NOMO-1 (cell line): Measurements from ENCODE around the gene RNF7.
"Not testable (repeated sequence)": the region's sequence is repeated elsewhere in the genome, so short reads cannot be mapped to it uniquely, and the experiment has no call there.

Experiments used
- DNase-seq, 2 experiments: peaks; one replicate each; lab custom pipeline; 2025; ENCODE audit not compliant: unreplicated experiment in 2 of 2; lab: John Stamatoyannopoulos, UW

RNF7 gene

DNA sequence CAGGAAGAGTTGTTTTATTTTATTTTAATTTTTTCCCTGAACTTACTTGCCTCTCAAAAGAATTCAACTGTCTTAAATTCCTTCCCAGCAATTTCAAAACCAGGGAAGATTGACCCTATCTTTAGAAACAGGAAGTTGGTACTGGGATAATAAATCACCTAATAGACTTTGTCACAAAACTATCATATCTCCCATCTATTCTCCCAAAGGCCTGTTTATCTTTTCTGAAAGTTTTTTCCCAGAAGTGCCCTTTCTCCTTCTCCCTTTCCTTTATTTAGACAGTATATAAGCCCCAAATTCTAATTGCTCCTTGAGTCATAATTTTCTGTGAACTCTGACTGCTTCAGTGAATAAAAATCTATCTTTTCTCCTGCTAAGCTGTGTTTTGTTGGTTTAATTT lies 2.9 kb upstream of the RNF7 start:
- peak in 1 of 2 experiments; percentile 20 for DNase-seq

DNA sequence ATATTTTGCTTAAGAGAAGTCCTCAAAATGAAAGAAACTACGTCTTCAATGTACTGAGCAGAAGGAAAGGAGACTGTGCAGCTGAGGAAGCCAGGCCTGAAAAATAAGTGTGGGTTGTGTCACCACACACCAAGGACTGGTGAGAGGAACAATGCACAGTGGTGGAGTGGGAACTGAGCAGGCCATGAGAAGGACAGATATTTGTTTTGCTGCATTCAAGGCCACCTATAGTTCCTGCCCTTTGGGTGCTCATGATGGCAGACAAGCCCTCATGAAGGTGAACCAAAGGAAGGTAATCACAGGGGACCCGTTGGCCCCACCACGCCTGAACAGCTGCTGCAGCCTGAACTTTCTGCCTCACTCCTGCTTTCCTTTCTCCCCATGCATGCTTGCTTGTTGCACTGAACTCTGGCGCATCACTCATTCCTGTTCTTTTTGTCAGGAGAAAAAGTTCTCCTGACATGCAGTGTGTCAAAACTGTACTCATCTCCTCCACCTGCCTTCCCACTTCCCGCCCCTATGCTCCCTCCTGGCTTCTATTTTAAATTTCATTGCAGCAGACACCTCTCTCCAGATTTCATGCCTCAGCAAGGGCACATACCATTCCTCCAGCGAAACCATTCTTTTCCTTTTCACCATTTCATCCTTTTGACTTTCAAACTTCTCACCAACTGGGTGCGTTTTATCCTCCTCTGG lies 2.2 kb upstream of the RNF7 start:
- no peak for DNase-seq

DNA sequence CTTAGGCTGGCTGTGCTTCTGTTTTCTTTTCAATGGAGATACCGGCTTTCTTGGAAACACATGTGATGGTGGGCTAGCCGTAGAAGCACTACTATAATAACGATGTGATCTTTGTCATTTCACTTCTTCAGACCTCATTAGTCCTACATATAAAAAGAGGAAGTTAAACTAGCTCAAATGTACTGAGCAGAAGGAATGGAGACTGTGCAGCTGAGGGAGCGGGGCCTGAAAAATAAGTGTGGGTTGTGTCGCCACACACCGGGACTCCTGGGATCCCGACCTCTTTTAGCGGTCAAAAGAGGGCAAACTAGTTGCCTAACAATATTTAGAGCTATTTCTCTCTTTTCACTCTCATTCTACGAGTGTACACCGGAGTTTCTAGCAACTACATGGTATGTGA lies 1.0 kb upstream of the RNF7 start:
- DNase-seq, result peak; percentile 86 to 96

DNA sequence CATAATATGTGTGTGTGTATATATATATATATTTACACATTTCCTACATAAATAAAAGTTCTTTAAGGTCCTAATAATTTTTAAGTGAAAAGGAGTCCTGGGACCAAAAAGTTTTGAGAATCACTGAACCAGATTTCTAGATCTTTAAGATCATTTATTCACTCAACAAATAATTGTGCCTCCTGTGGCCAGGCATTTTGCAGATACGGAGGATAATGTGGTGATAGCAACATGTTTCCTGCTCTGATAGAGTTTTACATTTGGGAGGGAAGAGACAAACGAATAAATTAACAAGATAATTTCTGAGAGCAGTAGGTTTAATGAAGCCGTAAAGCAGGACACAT lies 448 bp upstream of the RNF7 start:
- no peak for DNase-seq

DNA sequence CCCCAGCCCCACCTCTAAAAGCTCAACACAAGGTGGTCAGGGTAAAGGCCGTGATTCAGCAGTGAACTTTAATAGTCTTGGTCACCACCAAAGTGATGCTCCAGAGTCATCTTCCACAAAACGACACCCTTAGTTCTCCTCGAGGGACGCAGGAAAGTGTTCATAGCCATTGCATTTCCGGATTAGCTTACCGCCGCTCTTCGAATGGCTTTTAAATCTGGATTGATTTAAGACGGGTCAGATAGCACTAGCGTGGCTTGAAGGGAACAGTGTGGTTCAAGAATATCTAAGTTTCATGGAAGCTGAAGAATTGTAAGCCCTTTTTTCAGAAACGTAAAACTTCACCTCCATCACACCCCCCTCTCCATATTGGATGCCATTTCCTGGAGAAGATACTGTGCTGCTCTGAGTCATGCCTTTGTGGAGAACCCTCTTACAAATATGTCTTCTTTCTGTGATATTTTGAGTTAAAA lies 829 bp downstream of the RNF7 start:
- DNase-seq, result peak; percentile 68 to 81

DNA sequence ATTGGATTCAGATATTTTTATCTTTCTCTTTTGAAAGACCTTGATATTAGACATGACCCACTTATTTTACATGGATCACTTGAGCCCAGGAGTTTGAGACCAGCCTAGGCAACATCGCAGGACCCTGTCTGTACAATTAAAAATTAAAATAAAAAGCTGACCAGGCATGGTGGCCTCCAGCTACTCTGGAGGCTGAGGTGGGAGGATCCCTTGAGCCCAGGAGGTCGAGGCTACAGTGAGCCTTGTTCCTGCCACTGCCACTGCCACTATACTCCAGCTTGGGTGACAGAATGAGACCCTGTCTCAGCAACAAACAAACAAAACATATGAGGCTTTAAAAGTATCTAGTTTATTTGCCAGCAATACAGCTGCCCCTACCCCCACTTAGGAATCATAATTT lies 1.6 kb downstream of the RNF7 start:
- no peak for DNase-seq

DNA sequence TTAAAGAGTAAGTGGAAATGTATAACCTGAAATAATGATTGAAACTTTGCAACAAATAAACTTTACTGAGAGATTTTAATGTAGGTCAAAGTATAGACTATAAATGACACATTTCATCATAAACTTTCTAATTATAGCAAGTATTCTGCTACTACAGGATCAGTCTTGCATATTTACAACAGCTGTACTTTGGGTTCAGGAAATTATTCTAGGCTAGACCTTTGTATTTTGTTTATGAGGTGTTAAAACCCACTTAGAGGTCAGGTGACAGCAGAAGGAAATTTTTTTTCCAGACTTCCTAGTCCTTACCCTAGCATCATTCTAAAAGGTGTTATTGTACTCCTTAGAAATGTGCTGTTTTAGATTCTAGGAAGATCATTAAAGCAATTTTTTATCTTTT lies 2.3 kb downstream of the RNF7 start:
- DNase-seq, result no peak

DNA sequence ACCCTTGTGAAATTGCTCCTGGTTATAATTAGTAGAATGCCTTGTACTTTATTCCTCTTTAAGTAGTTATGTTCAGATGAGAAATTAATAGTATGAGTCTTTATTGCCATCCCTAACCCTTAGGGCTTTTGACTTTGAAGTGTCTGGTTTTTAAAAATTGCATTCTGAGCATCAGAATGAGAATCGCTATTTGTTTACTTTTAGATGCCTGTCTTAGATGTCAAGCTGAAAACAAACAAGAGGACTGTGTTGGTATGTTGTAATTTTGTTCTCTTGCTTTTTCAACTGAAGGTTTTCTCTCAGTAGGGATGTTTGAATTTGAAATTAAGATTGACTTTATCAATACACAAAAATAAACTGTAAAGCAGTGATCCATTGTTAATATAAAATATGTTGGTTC lies 5.2 kb downstream of the RNF7 start:
- no peak for DNase-seq

DNA sequence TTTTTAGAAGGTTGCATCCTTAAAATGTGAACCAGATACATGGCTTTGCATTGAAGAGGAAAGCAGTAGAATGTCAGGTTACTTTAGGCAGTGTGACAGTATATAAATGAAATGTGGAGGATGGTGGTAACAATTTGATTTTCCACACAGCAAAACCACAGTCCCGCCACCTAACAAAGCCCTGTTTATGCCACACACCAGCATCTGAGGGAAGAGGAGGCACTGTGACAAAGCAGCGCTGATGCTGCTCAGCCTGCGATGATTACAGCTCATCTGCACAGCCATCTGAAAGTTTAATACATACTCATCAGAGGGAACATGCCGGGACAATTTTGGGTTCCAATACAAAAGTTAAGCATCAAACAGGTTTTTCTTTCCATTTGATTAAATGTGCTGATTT lies 8.9 kb downstream of the RNF7 start:
- no peak for DNase-seq

DNA sequence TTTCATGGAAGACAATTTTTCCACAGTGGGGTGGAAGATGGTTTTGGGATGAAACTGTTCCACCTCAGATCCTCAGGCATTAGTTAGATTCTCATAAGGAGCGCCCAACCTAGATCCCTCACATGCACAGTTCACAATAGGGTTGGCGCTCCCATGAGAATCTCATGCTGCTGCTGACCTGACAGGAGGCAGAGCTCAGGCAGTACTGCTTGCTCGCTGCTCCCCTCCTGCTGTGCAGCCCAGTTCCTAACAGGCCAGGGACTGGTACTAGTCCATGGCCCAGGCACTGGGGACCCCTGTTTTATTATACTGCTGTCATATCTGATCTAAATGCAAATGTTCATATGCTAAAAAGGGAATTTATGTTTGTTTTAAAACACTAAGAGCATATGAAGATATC lies 15.3 kb downstream of the RNF7 start:
- no peak for DNase-seq

DNA sequence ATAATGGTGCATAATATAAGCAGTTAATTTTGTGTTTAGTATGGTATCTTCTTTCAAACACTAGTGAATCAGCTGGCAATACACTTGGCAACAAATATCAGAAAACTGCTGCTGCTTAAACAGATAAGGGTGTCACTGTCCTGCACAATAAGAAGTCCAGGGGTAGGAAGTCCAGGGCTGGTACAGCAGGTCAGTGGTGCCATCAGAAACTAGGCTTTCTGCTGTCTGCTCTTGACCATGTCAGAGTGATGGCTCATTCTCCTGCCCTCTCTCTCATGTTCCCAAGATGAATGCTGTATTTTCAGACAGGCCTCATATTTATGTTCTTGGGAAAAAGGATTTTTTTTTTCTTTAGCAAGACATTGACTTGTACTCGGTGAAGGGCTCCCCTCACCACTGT lies 15.9 kb downstream of the RNF7 start:
- no peak for DNase-seq

DNA sequence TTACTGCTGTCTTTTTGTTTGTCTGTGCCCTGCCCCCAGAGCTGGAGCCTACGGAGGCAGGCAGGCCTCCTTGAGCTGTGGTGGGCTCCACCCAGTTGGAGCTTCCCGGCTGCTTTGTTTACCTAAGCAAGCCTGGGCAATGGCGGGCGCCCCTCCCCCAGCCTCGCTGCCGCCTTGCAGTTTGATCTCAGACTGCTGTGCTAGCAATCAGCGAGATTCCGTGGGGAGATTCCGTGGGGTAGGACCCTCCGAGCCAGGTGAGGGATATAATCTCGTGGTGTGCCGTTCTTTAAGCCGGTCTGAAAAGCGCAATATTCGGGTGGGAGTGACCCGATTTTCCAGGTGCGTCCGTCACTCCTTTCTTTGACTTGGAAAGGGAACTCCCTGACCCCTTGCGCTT lies 24.5 kb downstream of the RNF7 start:
- DNase-seq, result not testable (repeated sequence)

DNA sequence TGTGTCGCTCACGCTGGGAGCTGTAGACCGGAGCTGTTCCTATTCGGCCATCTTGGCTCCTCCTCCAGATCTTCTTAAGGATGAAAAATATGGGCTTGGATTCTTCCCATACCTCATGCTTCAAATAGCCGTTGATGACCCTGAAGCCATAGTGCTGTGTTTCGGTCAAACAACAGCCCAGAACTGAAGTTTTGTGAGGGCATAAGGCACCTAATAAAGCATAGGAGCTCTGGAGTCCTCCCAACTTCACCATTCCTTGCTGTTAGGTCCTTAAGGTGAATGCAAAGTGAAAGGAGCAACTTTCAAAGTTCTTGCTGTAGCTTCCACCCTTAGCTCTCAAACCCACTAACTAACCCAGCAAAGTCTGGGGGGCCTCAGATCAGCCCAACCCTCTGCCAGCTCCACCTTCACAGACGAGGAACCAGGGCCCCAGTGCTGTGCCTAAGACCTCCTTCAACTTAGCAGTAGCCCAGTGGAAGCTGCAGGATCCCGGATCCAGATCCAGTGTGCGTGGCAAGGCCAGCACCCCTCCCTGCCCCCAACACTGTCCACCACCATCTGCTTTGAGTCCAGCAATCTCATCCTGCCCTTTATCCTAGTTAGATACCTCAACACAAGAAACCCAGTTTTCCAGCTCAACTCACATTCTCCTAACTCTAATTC lies 25.1 kb downstream of the RNF7 start, which contains the start of gene GRK7:
TSS of gene GRK7 (plus strand) at position 321 of the 663 bp plus-strand sequence. CDS start 14,877 bp downstream, outside the sequence.
- DNase-seq, result no peak

DNA sequence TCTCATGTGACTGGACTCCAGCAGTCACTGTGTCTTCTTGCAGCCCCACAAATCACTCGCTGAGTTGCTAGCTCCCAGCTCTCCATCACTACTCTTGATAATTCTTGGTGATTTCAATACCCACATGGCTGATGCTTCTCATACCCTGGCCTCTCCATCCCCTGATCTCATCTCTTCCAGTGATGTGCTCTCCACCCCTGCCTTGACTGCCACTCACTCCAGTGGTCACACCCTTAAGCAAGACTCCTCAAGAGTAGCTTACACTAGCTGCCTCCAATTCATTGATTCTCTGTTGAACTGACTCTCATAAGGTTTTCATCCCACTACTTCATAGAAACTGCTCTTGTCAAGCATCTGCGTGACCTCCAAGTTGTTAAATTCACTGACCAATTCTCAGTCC lies 25.9 kb downstream of the RNF7 start:
- no peak for DNase-seq

DNA sequence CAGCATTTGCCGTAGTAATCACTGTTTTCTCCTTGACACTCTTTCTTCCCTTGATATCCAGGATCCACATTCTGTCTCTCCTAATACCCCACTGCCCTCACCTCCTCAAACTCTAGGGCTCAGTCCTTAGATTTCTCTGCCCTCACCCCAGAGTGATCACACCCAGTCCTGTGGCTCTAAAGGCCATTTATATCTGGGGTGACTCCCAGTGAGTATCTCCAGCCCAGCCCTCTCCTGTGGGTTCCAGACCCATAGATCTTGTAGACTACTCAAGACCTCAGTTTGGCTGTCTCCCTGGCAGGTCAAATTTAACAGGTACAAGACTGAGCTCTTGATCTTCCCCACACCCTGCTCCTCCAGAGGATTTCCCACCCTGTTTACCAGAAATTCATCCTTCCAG lies 26.4 kb downstream of the RNF7 start:
- no peak for DNase-seq

DNA sequence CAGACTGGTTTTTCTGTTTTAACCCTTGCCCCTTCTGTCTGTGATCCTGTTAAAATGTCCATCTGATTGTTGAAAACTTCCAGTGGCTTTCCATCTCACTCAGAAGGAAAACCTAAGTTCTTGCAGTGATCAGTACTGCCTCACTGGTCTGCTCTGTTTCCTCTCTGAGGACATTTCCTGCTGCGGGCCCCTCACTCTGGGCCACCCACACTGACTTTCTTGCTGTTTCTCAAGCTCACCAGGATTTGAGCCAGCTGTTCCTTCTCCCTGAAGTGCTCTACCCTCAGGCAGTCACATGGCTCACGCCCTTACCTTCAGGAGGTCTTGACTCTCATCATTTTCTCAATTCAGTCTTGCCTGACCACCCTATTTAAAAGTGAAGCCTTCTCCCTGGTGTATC lies 26.9 kb downstream of the RNF7 start:
- peak in 1 of 2 experiments; percentile 24 for DNase-seq

DNA sequence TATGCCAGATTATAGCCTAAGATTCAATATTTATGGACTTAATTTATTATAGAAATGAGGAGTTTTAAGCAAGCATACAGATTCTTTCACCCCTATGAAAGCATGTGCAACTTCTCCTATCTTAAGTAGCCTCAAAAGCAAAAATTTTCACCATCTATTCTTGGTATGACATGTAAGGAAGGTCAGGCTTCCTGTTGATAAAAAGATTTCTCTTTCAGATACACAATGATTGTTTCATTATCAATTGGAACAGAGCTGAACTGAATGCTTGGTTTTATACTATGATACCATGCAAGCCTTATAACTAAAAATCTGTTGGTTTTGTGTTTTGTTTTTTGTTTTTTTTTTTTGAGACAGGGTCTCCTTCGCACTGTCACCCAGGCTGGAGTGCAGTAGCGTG lies 29.0 kb downstream of the RNF7 start:
- DNase-seq, result no peak

DNA sequence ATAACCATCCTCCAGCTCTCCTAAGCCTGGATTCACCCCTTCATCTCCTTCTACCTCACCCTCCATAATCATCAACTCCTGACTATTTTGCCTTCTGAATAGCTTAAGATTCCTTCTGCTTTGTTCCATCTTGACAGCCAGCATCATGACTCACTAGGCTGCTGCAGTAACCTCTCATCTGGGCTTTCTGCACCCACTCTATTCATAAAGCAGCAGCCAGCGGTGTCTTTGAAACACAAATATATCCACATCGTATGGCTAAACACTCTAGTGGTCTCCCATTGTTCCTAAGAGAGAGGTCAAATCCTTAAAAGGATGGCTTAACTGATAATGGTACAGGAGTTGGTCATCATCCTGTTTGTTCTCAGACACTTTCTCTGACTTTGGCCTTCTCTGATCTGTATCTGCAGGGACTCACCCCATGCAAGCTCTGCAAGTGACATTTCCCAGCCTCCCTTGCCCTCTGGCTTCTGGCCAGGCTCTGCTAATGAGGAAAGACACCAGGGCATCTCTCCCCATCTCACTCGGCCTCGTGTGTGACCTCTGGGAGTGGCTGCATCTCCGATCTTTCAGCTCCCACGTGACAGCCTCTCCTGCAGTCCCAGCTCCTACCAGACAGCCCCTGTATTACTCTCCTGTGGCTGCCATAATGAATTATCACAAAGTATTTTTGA lies 31.3 kb downstream of the RNF7 start:
- DNase-seq, result no peak

DNA sequence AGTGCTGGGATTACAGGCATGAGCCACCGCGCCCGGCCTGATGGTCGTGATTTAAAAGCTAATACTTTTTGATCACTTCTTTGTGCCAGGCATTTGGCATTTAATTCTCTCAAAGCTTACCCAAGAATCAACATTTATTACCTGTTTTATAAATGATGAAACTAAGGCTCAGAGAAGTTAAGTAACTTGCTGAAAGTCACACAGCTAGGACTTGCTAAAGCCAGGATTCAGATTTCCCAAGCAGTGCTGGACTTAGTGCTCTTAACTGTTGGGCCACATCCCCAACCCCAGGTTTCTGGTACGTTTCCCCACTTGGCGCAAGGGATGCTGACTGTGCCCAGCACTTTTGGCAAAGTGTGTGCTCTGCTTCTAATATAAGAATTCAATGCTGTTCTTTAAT lies 35.6 kb downstream of the RNF7 start:
- DNase-seq, result no peak

DNA sequence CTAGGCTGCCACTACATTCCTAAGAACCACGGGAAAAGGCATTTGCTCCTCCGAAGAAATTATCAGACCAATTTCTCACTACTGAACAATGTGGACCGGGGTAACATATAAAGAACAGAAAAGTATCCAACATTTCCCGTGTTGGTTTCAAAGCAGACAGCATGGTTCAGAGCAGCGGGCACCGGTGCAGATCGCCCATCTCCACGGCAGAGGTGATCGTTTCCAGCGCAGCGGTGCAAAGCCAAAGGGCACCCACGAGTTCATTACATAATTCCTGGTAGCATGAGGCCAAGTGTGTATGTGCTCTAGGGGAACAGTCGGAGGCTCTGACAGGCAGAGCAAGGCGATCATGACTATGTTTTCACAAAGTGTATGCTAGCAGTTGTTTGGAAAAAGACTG lies 38.3 kb downstream of the RNF7 start:
- no peak for DNase-seq

DNA sequence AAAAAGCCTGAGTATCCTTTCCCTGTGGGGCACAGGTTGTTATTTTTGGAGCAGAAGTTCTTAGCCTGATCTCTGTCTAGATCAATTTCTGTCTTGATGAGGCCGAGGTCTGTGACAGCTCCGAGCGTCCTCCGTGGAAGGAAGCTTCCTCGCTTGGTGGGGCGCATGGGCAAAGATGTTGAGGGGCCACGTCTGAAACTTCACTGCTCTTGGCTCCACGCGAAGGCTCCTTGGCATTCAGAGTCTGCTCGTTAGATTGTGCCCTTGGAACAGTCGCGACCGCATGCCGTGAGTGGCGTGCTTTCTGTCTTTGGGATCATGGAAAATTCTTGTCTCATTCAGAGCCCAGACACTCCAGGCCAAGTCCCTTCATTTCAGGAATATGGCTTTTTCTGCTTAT lies 38.8 kb downstream of the RNF7 start:
- DNase-seq, result no peak
